ENCODE measurements around the gene HBS1L. TPM values are rescaled to one million over a fixed set of nuclear protein-coding genes. Genes with fewer than 3 reads are reported as not detected.

Gene HBS1L
- total RNA-seq, 1 donor from 2014 or later = 89.8 TPM

GRCh38 chr6:135046912-135047311, 7.7 kb downstream of the HBS1L start:
- no peak for DNase-seq
- intact Hi-C loops (cut with micrococcal nuclease) = no loop called here
- ATAC-seq = no peak

DNA sequence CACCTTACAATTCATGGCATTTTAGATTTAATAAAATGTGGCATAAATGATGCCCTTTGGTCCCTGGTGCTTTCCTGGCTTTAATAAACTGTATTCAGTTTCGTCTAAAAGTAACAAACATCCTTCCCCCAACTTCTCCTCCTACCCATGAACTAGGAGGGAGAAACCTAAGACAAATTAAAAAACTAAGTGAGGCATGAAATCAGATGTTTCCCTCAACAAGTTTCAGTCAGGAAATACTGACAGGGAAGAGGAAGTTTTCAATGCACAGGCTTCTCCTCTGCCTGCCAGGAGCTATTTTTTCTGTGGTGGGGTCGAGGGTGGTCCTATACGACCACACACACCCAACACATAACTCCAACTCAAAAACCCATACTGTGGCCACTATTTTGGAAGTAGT, 10.0 kb downstream of the HBS1L start:
- DNase-seq = no peak
- ATAC-seq = no peak

DNA sequence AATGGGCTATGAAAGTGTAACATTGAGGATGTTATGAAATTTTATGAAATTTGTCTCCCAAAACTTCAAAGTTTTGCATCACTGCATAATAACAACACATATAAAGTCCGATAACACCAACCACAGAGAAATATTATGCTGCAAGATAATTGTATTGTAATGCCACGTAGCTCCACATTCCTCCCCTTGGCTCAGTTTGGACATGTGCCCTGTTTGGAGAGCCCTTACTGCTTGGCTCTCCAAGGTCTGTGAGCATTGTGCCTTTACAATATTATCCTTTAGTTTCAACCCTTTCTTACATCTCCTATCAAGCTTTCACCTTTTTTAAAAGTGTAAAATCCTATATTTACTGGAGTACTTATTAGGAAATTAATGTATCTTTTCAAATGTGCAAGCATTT, 10.8 kb downstream of the HBS1L start:
- intact Hi-C loops (cut with micrococcal nuclease) = no loop called here
- ATAC-seq (peak; percentile 38), DNase-seq (no peak)

More for the DNA sequence above, 10.0 kb downstream of the HBS1L start:
- intact Hi-C loops (cut with micrococcal nuclease) = no loop called here

- DNase-seq (no peak), ATAC-seq (no peak)
- intact Hi-C loops (cut with micrococcal nuclease) = no loop called here
These were observed 11.3 kb downstream of the HBS1L start for GRCh38 chr6:135043364-135043763.

DNA sequence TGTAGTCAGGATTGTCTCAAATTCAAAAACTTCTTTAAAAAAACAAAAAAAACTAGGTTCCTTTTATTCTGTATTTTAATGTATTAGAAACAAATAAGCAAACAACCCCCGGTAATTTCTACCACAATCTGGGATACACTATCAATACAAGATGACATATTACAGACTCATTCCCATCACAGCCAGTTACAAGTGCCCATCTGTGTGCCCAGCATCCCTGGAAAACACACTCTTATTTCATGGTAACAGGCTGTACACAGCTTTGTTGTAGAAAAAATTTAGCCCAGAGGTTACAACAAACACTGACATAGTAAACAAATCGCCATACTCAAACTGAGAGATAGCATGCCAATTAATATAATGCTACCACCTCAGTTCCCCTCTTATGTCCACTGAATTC, 16.3 kb downstream of the HBS1L start:
- no peak for ATAC-seq
- intact Hi-C loops (cut with micrococcal nuclease) = no loop called here
- no peak for DNase-seq

GRCh38 chr6:135037541-135037940, 17.1 kb downstream of the HBS1L start:
- intact Hi-C loops (cut with micrococcal nuclease) = no loop called here
- DNase-seq = no peak
- ATAC-seq = no peak

DNA sequence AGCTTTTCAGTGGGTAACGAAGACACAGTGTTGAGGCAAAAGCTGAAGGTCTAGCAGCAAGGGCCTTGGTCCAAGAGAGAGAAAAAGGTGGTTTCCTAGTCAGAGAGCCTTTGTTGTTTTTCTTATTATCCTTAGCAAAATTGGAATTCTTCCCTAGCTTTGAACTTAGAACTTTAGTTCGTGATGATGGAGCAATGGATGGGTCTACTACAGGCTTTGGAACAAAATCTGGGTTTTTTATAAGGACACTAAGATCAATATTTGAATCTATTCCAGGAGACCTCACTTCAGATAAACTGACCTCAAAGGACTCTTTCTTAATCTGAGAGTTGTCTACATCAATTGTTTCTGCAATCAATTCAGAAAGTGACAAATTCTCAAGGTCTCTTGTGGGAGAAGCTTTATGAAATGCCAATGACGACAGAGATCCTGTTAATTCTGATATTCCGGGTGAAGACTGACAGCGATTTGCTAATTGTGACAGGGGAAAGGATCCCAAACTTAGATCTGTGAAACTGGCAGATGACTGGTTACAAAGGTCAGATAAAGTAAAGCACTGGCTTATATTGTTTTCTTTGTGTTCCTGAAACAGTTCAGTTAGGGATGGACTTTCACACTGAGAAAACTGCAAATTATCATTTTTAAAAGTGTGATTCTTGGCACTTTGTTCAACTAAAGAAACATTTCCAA, 17.7 kb downstream of the HBS1L start:
- ATAC-seq = no peak
- intact Hi-C loops (cut with micrococcal nuclease) = no loop called here
- DNase-seq = no peak

- ATAC-seq = peak; percentile 62
- intact Hi-C loops (cut with micrococcal nuclease) = no loop called here
- no peak for DNase-seq
These were observed 21.4 kb downstream of the HBS1L start for GRCh38 chr6:135033238-135033637.

- no peak for DNase-seq
- no peak for ATAC-seq
- intact Hi-C loops (cut with micrococcal nuclease) = no loop called here
These were observed 24.0 kb downstream of the HBS1L start for GRCh38 chr6:135030532-135031178.

DNA sequence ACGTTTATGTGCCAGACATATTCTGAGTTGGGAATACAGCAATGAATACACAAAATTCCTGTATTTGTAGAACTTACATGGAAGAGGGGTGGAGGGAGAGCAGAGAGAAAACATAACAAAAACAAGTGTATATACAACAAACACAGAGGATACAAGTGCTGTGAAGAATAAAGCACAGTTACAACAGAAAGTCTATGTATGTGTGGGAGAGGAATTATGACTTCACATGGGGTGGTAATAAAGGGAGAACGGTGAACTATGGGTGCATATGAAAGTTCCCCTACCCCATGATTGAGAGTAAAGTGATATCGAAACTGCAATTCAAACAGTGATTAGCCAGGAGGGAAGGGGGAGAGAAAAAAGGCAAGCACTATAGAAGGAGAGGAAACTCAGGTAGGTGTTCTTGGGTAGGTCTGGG, 24.6 kb downstream of the HBS1L start:
- no peak for DNase-seq
- ATAC-seq = no peak
- intact Hi-C loops (cut with micrococcal nuclease) = no loop called here

DNA sequence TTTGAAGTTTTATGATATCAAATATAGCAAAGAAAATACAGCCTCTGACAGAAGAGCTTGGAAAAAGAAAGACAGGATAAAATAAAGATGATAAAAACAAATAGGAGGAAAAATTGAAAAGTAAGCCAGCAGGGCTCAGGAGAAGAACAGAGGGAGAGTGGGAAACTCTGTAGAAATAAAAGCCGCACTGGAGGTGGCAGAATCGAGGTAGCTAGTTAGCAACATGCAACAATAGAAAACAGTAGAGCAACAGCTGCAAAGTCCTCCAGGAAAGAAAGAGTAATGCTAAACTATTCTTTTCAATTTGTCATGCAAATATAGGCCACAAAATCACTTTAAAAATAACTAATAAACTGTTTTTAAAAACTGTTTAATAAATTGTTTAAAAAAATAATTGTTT, 28.8 kb downstream of the HBS1L start:
- ATAC-seq = no peak
- intact Hi-C loops (cut with micrococcal nuclease) = no loop called here

DNA sequence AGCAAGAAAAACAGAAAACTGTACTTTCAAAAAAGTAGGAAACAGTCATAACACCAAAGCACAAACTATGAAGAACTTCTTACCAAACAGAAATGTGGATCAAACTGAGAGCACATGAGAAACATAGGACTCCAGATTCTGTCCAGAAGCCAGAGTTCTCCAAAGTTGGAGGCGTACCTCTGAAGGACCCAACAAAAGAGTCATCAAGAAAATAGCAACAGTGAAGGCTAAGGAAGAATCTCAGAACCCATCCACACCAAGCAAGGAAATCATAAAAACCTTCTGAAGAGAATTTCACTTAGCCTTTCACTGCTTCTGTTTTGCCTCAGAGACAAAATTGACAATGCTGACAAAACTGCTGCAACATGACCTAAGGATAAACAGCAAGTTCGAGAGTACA, 29.4 kb downstream of the HBS1L start:
- intact Hi-C loops (cut with micrococcal nuclease) = no loop called here
- ATAC-seq = no peak
- no peak for DNase-seq

More for the DNA sequence above, 28.8 kb downstream of the HBS1L start:
- DNase-seq = no peak

DNA sequence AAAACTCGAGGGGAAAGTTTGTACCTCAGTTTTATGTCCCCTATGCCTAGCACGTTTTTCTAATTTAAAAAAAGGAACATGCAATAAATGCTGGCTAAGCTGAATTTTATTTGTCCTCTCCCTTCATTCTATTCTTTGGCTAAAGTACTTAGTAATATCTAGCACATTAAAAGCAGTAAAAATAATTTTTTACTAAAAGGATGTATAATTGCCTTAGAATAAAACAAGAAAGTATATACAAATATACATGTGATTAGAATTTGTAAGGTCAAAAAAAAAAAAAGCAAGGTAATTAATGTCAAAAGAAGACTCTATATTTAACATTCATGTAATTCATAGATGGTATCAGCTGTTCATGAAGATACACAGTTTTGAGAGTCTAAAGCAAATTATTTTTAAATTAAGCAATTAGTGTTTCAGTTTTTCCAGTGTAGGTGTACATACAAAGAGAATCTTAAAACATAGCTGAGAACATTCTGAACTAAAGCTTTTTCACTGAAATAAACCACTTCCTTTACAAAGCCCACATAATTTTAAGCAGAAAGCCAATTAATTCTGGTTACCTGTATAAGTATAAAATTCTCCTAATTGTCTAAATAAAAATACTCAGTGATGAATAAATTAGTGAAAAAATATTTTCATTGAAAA, 32.4 kb downstream of the HBS1L start:
- intact Hi-C loops (cut with micrococcal nuclease) = no loop called here
- ATAC-seq (no peak), DNase-seq (no peak)

DNA sequence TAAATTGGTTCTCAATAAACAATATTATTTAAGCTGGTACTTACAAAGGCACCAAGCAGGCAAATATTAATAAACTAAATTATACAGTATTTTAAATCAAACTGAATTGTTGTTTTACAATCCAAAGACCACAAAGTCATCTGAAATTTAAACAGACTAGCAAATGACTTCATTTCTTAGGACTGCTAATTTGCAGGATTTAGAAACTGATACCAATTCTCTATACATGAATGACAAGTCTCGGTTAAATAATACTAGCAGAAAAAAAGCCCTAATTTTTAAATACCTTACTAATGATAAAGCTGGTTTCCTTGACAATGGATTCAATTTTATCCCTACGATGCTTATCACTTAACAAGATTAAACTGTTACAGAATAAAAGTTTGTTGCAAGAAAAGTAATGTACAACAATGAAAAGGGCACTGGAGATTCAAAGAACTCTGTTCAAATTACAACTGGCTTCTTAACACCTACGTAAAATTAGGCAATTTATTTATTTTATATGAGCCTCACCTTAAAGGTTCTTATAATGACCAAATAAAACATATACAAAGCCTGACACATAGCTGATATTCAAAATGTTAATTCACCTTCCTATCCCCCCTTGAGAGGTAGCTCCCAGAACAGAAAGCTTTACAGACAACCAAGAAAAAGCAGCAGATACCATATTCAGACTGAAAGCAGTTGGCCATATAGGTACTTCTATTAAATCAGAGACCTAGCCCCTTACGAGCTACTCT, 33.1 kb downstream of the HBS1L start:
- no peak for DNase-seq
- ATAC-seq = no peak
- intact Hi-C loops (cut with micrococcal nuclease) = no loop called here

DNA sequence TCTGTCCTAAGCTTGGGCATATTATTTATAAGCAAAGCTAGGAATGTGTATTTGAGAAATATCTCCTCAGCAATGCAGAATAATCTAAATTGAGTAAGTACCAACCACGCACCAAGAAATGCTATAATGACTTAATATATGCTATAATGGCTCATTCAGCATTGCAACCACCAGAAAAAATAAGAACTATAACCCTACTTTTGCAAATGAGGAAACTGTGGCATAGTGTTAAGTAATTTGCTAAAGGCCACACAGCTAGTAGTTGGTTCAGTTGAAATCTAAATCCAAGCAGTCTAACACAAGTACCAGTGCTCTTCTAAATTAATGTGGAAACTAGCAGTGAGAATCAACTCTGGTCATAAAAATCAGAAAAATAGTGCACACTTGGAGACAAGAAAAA, 35.7 kb downstream of the HBS1L start:
- DNase-seq (no peak), ATAC-seq (no peak)
- intact Hi-C loops (cut with micrococcal nuclease) = no loop called here

DNA sequence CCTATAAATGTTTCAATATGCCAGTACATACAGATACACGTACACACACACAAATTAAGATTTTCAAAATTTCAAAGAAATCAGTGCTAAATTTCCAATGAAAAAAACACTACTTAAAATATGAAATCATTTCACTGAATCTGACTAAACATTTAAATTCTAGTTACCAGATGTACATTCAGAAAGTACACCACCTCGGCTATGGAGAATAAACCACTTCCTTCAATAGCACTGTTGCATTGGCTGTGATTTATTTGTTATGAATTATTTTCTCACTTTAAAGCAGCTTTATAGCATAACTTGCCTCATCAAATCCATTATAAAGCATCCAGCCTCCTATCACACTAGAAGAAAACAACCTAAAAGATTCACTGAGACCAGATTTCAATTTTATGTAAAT, 36.6 kb downstream of the HBS1L start:
- DNase-seq = no peak
- intact Hi-C loops (cut with micrococcal nuclease) = no loop called here
- no peak for ATAC-seq

DNA sequence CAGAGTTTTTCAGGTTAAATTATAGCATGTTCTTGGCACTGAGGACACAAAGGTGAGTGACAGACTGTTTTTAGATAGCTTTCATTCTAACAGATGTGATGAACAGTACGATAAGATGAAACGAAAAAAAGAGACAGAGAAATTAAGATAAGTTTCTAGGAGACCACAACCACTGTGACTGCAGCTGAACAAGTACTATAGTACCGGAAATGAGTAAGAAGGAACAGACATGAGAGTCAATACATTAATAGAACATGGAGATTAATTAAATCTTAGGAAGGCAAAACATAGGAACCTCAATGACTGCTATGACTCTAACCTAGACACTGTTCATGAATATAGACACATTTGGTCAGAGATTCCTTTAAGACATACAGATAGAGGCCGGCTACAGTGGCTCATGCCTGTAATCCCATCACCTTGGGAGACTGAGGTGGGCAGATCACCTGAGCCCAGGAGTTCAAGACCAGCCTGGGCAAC, 40.2 kb downstream of the HBS1L start:
- intact Hi-C loops (cut with micrococcal nuclease) = no loop called here
- DNase-seq (no peak), ATAC-seq (no peak)

DNA sequence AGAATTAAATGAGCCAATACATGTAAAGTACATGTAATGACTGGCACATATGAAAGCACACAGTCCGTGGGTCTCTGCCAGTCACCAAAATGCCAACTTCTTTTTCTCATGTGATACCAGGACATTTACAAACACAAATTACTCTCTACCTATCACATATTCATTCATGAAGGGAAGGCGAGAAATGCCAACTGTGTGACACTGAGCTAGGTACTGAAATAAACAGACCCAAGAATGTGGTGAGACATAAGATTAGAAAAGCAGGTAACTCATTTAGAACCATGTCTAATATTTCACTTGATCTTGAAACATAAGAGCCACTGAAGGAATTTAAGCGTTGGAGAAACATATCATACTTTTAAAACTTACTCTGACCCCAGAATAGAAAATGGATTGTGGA, 41.4 kb downstream of the HBS1L start:
- ATAC-seq (no peak), DNase-seq (no peak)
- intact Hi-C loops (cut with micrococcal nuclease) = no loop called here

GRCh38 chr6:135012764-135013163, 41.9 kb downstream of the HBS1L start:
- ATAC-seq (no peak), DNase-seq (no peak)
- intact Hi-C loops (cut with micrococcal nuclease) = no loop called here

GRCh38 chr6:135012349-135012748, 42.3 kb downstream of the HBS1L start:
- intact Hi-C loops (cut with micrococcal nuclease) = no loop called here
- DNase-seq (no peak), ATAC-seq (no peak)
